Glutamatergic neuron (in vitro differentiated cells): Measurements from ENCODE around the gene FBLN1. TPM values are rescaled to one million over a fixed set of nuclear protein-coding genes. Genes with fewer than 3 reads are reported as not detected.

ENCODE experiments used
- DNase-seq: peaks from one replicate; pipeline ENCODE4 v3.0.0; 2022
- H3K27ac Mint-ChIP-seq: one replicate; pipeline ENCODE4 v1.8.0; 2020; ENCODE audit warnings: mild to moderate bottlenecking, mixed read lengths, inconsistent platforms; ENCODE audit not compliant: unreplicated experiment
- H3K27me3 Mint-ChIP-seq: one replicate; pipeline ENCODE4 v1.8.0; 2020; ENCODE audit warnings: mild to moderate bottlenecking, moderate library complexity, mixed read lengths, inconsistent platforms; ENCODE audit not compliant: unreplicated experiment
- H3K36me3 Mint-ChIP-seq: one replicate; pipeline ENCODE4 v1.8.0; 2020; ENCODE audit warnings: mild to moderate bottlenecking, mixed read lengths, inconsistent platforms; ENCODE audit not compliant: unreplicated experiment
- H3K4me1 Mint-ChIP-seq: one replicate; pipeline ENCODE4 v1.8.0; 2020; ENCODE audit warnings: mild to moderate bottlenecking, low read depth, mixed read lengths, inconsistent platforms; ENCODE audit not compliant: unreplicated experiment
- H3K4me3 Mint-ChIP-seq: one replicate; pipeline ENCODE4 v1.8.0; 2020; ENCODE audit warnings: mild to moderate bottlenecking, mixed read lengths, inconsistent platforms; ENCODE audit not compliant: unreplicated experiment
- H3K9me3 Mint-ChIP-seq: one replicate; pipeline ENCODE4 v1.8.0; 2020; ENCODE audit warnings: mild to moderate bottlenecking, moderate library complexity, mixed read lengths, inconsistent platforms; ENCODE audit not compliant: unreplicated experiment
- CTCF ChIP-seq: fragments of 200-600 bp; sonication (generic); IDR thresholded peaks from one replicate; pipeline ENCODE4 v1.5.0; 2021; ENCODE audit not compliant: partially characterized antibody, unreplicated experiment
- total RNA-seq: library from RNA; stranded (reverse); fragmentation: NEBNext Ultra II Directional; extraction: Animal tissue kit (Norgen Biotek cat#: 25700); gene quantifications from one replicate; pipeline ENCODE4 v1.2.1, GENCODE V29; 2021; ENCODE audit not compliant: unreplicated experiment

FBLN1 gene
- total RNA-seq, 1 donor from 2014 or later = 184 TPM

- Mint-ChIP-seq H3K27ac (no peak overlapping the region), H3K4me3 (no peak overlapping the region), H3K36me3 (no peaks in the 10 kb centered on the region), H3K27me3 (peaks cover 4% of the 10 kb centered on the region), H3K4me1 (peaks cover 3% of the 10 kb centered on the region), H3K9me3 (peaks cover 2% of the 10 kb centered on the region)
- no peak for DNase-seq
- no peak for TF ChIP-seq CTCF
Measured at GRCh38 chr22:45529971-45530575, 27.4 kb downstream of the FBLN1 start.

- DNase-seq = no peak
- Mint-ChIP-seq H3K27me3 (peaks cover 4% of the 10 kb centered on the region), H3K27ac (peak overlapping the region; percentile 60), H3K36me3 (no peaks in the 10 kb centered on the region), H3K9me3 (peaks cover 2% of the 10 kb centered on the region), H3K4me3 (no peak overlapping the region), H3K4me1 (peaks cover 3% of the 10 kb centered on the region)
- TF ChIP-seq CTCF = no peak
Measured at GRCh38 chr22:45531441-45532234, 29.0 kb downstream of the FBLN1 start.

- no peak for TF ChIP-seq CTCF
- H3K9me3 Mint-ChIP-seq = peaks cover 2% of the 10 kb centered on the region
- H3K36me3 Mint-ChIP-seq = no peaks in the 10 kb centered on the region
- peak overlapping the region; percentile 60 for H3K27ac Mint-ChIP-seq
- H3K4me1 Mint-ChIP-seq = peaks cover 3% of the 10 kb centered on the region
- H3K27me3 Mint-ChIP-seq = peaks cover 1% of the 10 kb centered on the region
- H3K4me3 Mint-ChIP-seq = no peak overlapping the region
- DNase-seq = no peak
Measured at GRCh38 chr22:45532235-45532631, 29.6 kb downstream of the FBLN1 start.

- no peak overlapping the region for H3K4me3 Mint-ChIP-seq
- H3K27me3 Mint-ChIP-seq = peaks cover 1% of the 10 kb centered on the region
- no peak overlapping the region for H3K27ac Mint-ChIP-seq
- peaks cover 7% of the 10 kb centered on the region for H3K4me1 Mint-ChIP-seq
- H3K9me3 Mint-ChIP-seq = peaks cover 4% of the 10 kb centered on the region
- no peak for TF ChIP-seq CTCF
- H3K36me3 Mint-ChIP-seq = peaks cover 4% of the 10 kb centered on the region
- DNase-seq = no peak
Measured at GRCh38 chr22:45533703-45534102, 31.0 kb downstream of the FBLN1 start.
